K562 (cell line): ENCODE data around the gene OPRL1. TPM values are rescaled to one million over a fixed set of nuclear protein-coding genes. Genes with fewer than 3 reads are reported as not detected.

Experiments
- CTCF ChIP-seq, 3 experiments: IDR thresholded peaks in 2 of 3; conservative IDR thresholded peaks in 1 of 3; 2 replicates each; pipeline ENCODE4 v1.5.1; 2011 to 2012; ENCODE audit warnings: low read length in 3 of 3, mild to moderate bottlenecking in 3 of 3, control low read depth in 2 of 3, improper control_type of control experiment in 1 of 3, inconsistent platforms in 1 of 3, low read depth in 1 of 3, mixed read lengths in 1 of 3, moderate library complexity in 1 of 3; ENCODE audit not compliant: insufficient read depth in 2 of 3
- RERE ChIP-seq: sonication (generic); formaldehyde crosslinking; IDR thresholded peaks from 2 replicates; pipeline ENCODE4 v1.8.0; 2023; ENCODE audit warnings: missing genetic modification reagents, mild to moderate bottlenecking, borderline replicate concordance
- ZNF668 ChIP-seq: fragments of 250-450 bp; sonication (Bioruptor Pico); IDR thresholded peaks from 2 replicates; pipeline ENCODE4 v1.8.0; 2022; ENCODE audit warnings: mild to moderate bottlenecking, inconsistent platforms
- polyA plus RNA-seq, 8 experiments: library from polyadenylated mRNA; depleted of rRNA in 4 of 8; stranded (reverse) in 5 of 8; unstranded in 3 of 8; fragments of >200 nt; fragmentation: Nextera tagmentation in 2 of 8; fragmentation: Illumina TruSeq in 1 of 8; extraction: Ambion mirVana in 2 of 8; extraction: Trizol in 1 of 8; gene quantifications; 2 replicates each; pipeline versions ENCODE4 v1.2.1 to v1.2.3, GENCODE V29; 2011 to 2014; ENCODE audit warnings: inconsistent platforms in 1 of 8, missing spikeins in 1 of 8
- total RNA-seq, 7 experiments: library from RNA; depleted of rRNA in 6 of 7; stranded (reverse); fragments of >200 nt in 6 of 7; fragmentation: Illumina TruSeq in 2 of 7; extraction: Trizol in 2 of 7; gene quantifications; 2 replicates each; pipeline versions ENCODE4 v1.2.1 to v1.2.3, GENCODE V29; 2011 to 2021; ENCODE audit warnings: low replicate concordance in 1 of 7

The OPRL1 gene
- total and polyA plus RNA-seq, 9 of the 15 experiments (the other 6 are each of a cell fraction or from before 2014, with no cell fraction given), result 0.06 to 0.33 (median 0.11) TPM; not detected in 2

GRCh38 chr20:64145458-64146300 is 65.8 kb downstream of the OPRL1 start (continued):
- TF ChIP-seq RERE (CRISPR knock-in tag) (no peak), ZNF668 (CRISPR knock-in tag) (no peak), CTCF (IDR thresholded peaks at IDR 0.05 in 2 of 3, conservative IDR thresholded peaks at IDR 0.05 in 1 of 3; ENCODE audit: insufficient read depth in 2 of 3, low read depth in 1 of 3, low read length in 3 of 3) (peak; percentile 43 to 74 (median 69))
- TF ChIP-seq, all 486 proteins: peak for 8
